Fibroblast of villous mesenchyme (primary cell): ENCODE data around the gene ADA. TPM values are rescaled to one million over a fixed set of nuclear protein-coding genes. Genes with fewer than 3 reads are reported as not detected.
A peak's percentile ranks its signal among the peaks of the same experiment; 100 is the strongest.

Experiments
- DNase-seq: peaks from one replicate; pipeline ENCODE4 v3.0.0-alpha.2; 2010; ENCODE audit warnings: low read depth
- H3K4me3 ChIP-seq: 2 replicates; pipeline ENCODE4 v1.5.1; 2011; ENCODE audit warnings: low read depth, mild to moderate bottlenecking, low read length
- CTCF ChIP-seq: IDR thresholded peaks from 2 replicates; pipeline ENCODE4 v1.5.1; 2012; ENCODE audit warnings: low read depth, mild to moderate bottlenecking, low read length; ENCODE audit not compliant: insufficient read depth
- total RNA-seq: library from RNA; depleted of rRNA; stranded (reverse); fragments of >200 nt; gene quantifications from 2 replicates; pipeline ENCODE4 v1.2.3, GENCODE V29; 2012

Gene ADA
- total RNA-seq, 1 donor, result 10.4 TPM

GRCh38 chr20:44694159-44694558 lies 42.7 kb upstream of the ADA start:
- no peak for DNase-seq
- H3K4me3 ChIP-seq, result no peak overlapping the region
- TF ChIP-seq CTCF, result no peak

- no peak for TF ChIP-seq CTCF
- no peak for DNase-seq
- H3K4me3 ChIP-seq, result no peak overlapping the region
Measured at GRCh38 chr20:44693627-44694026, 42.1 kb upstream of the ADA start.

GRCh38 chr20:44692932-44693480 lies 41.5 kb upstream of the ADA start:
- H3K4me3 ChIP-seq, result no peak overlapping the region
- peak; percentile 98 for DNase-seq
- TF ChIP-seq CTCF, result no peak

GRCh38 chr20:44691424-44692423 lies 40.2 kb upstream of the ADA start:
- no peak for TF ChIP-seq CTCF
- no peak overlapping the region for H3K4me3 ChIP-seq
- DNase-seq, result no peak

- TF ChIP-seq CTCF, result no peak
- H3K4me3 ChIP-seq, result no peak overlapping the region
- no peak for DNase-seq
Measured at GRCh38 chr20:44690781-44691423, 39.4 kb upstream of the ADA start.

- H3K4me3 ChIP-seq, result no peak overlapping the region
- no peak for DNase-seq
- no peak for TF ChIP-seq CTCF
Measured at GRCh38 chr20:44689809-44690208, 38.3 kb upstream of the ADA start.
